CD14-positive monocyte (primary cell): ENCODE results near the gene KDM6B. TPM values are rescaled to one million over a fixed set of nuclear protein-coding genes. Genes with fewer than 3 reads are reported as not detected.

Experiments
- DNase-seq, 3 donors: peaks; one replicate each; pipeline ENCODE4 v3.0.0-alpha.2; 2011 to 2022
- H2AFZ ChIP-seq: 2 replicates; pipeline ENCODE4 v1.6.0; 2012; ENCODE audit warnings: mild to moderate bottlenecking, low read depth, low read length, inconsistent platforms; ENCODE audit not compliant: insufficient read depth, poor library complexity, severe bottlenecking
- H3K27ac ChIP-seq, 2 donors: 1 replicate in 1 of 2; 2 replicates in 1 of 2; pipeline ENCODE4 v1.5.1; 2012 to 2013; ENCODE audit warnings: low read length in 2 of 2, control low read depth in 1 of 2, inconsistent platforms in 1 of 2, low read depth in 1 of 2, mild to moderate bottlenecking in 1 of 2
- H3K27me3 ChIP-seq, 2 donors: one replicate each; pipeline versions ENCODE4 v1.6.0 to v1.6.1; 2011 to 2013; ENCODE audit warnings: low read length in 2 of 2; ENCODE audit not compliant: control insufficient read depth in 2 of 2, insufficient read depth in 2 of 2
- H3K36me3 ChIP-seq, 2 donors: replicated peaks in 1 of 2; 1 replicate in 1 of 2; 2 replicates in 1 of 2; pipeline versions ENCODE4 v1.5.1 to v1.6.1; 2012 to 2013; ENCODE audit warnings: low read length in 2 of 2, control low read depth in 1 of 2, inconsistent platforms in 1 of 2, mild to moderate bottlenecking in 1 of 2; ENCODE audit not compliant: insufficient read depth in 2 of 2, control insufficient read depth in 1 of 2
- H3K4me1 ChIP-seq, 2 donors: 1 replicate in 1 of 2; 2 replicates in 1 of 2; pipeline versions ENCODE4 v1.5.1 to v1.6.1; 2012 to 2013; ENCODE audit warnings: low read length in 2 of 2, control low read depth in 1 of 2, inconsistent platforms in 1 of 2, mild to moderate bottlenecking in 1 of 2, moderate library complexity in 1 of 2; ENCODE audit not compliant: insufficient read depth in 2 of 2, control insufficient read depth in 1 of 2
- H3K4me2 ChIP-seq: replicated peaks from 2 replicates; pipeline ENCODE3; 2012; ENCODE audit warnings: low read length, moderate library complexity, mild to moderate bottlenecking; ENCODE audit not compliant: poor library complexity, severe bottlenecking; ENCODE audit errors: extremely low read depth
- H3K4me3 ChIP-seq, 3 experiments: fragments of 200-600 bp in 1 of 3; sonication (generic) in 1 of 3; replicated peaks in 1 of 3; 1 replicate in 2 of 3; 2 replicates in 1 of 3; pipeline ENCODE4 v1.5.1; 2011 to 2013; ENCODE audit warnings: low read length in 3 of 3, mild to moderate bottlenecking in 3 of 3, control low read depth in 2 of 3, low read depth in 2 of 3, inconsistent platforms in 1 of 3, moderate library complexity in 1 of 3
- H3K79me2 ChIP-seq: 2 replicates; pipeline ENCODE4 v1.6.0; 2012; ENCODE audit warnings: mild to moderate bottlenecking, control low read depth, inconsistent platforms, low read length, moderate library complexity; ENCODE audit not compliant: insufficient read depth
- H3K9ac ChIP-seq: 2 replicates; pipeline ENCODE4 v1.6.0; 2017; ENCODE audit warnings: low read length, mild to moderate bottlenecking; ENCODE audit not compliant: insufficient read depth, poor library complexity, severe bottlenecking
- H3K9me3 ChIP-seq, 2 donors: replicated peaks in 1 of 2; 1 replicate in 1 of 2; 2 replicates in 1 of 2; pipeline versions ENCODE4 v1.5.1 to v1.6.1; 2012 to 2013; ENCODE audit warnings: low read length in 2 of 2, control low read depth in 1 of 2; ENCODE audit not compliant: control insufficient read depth in 1 of 2, insufficient read depth in 1 of 2
- H4K20me1 ChIP-seq: 2 replicates; pipeline ENCODE4 v1.6.0; 2012; ENCODE audit warnings: mild to moderate bottlenecking, low read length, control low read depth, moderate library complexity; ENCODE audit not compliant: insufficient read depth
- H3K27ac Mint-ChIP-seq, 7 donors: one replicate each; pipeline ENCODE4 v1.8.0; 2020; ENCODE audit warnings: mild to moderate bottlenecking in 7 of 7, mixed read lengths in 7 of 7, moderate library complexity in 6 of 7, inconsistent platforms in 2 of 7
- H3K27me3 Mint-ChIP-seq, 3 donors: one replicate each; pipeline ENCODE4 v1.8.0; 2021 to 2022; ENCODE audit warnings: low read depth in 3 of 3, mild to moderate bottlenecking in 3 of 3, mixed read lengths in 3 of 3, moderate library complexity in 3 of 3, inconsistent platforms in 1 of 3
- H3K36me3 Mint-ChIP-seq, 2 donors: one replicate each; pipeline ENCODE4 v1.8.0; 2020; ENCODE audit warnings: mixed read lengths in 2 of 2, inconsistent platforms in 1 of 2, mild to moderate bottlenecking in 1 of 2
- H3K4me1 Mint-ChIP-seq: one replicate; pipeline ENCODE4 v1.8.0; 2020; ENCODE audit warnings: mild to moderate bottlenecking, mixed read lengths
- H3K4me3 Mint-ChIP-seq, 2 donors: one replicate each; pipeline ENCODE4 v1.8.0; 2020; ENCODE audit warnings: mild to moderate bottlenecking in 2 of 2, mixed read lengths in 2 of 2, moderate library complexity in 1 of 2
- H3K9me3 Mint-ChIP-seq, 7 donors: one replicate each; pipeline ENCODE4 v1.8.0; 2020 to 2022; ENCODE audit warnings: mixed read lengths in 7 of 7, mild to moderate bottlenecking in 6 of 7, moderate library complexity in 6 of 7, inconsistent platforms in 2 of 7
- WGBS: methylation state at CpG from one replicate; pipeline ENCODE4 v1.1.5; 2013; ENCODE audit warnings: missing lambda C conversion rate; ENCODE audit not compliant: insufficient coverage; 5-methylcytosine and 5-hydroxymethylcytosine counted together
- intact Hi-C, 2 donors: fragments of 100-400 bp; cut with micrococcal nuclease; formaldehyde crosslinking; loops; one replicate each; pipeline versions ENCODE4 v1.15.0 to v1.15.1; 2023
- polyA plus RNA-seq, 3 donors: library from polyadenylated mRNA; depleted of rRNA in 1 of 3; unstranded in 2 of 3; stranded (reverse) in 1 of 3; fragments of 300-500 nt in 2 of 3; fragments of >200 nt in 1 of 3; fragmentation: Illumina TruSeq in 2 of 3; gene quantifications; 1 replicate in 2 of 3; 2 replicates in 1 of 3; pipeline ENCODE4 v1.2.3, GENCODE V29; 2012 to 2021
- TF ChIP-seq, protein P1 (sequence below): fragments of 200-600 bp; IDR thresholded peaks from one replicate; pipeline ENCODE4 v1.8.0; 2022; ENCODE audit warnings: antibody characterized with exemption, mild to moderate bottlenecking

KDM6B gene
- polyA plus RNA-seq, 3 donors: 0.37 to 25.5 (median 0.44) TPM

- Histone ChIP-seq H3K9ac (no peak overlapping the region), H3K27me3 (no peaks in the 10 kb centered on the region), H3K9me3 (no peaks in the 10 kb centered on the region), H3K27ac (no peak overlapping the region), H3K79me2 (no peaks in the 10 kb centered on the region), H4K20me1 (no peaks in the 10 kb centered on the region), H3K4me1 (no peaks in the 10 kb centered on the region), H2AFZ (no peak overlapping the region), H3K4me3 (no peak overlapping the region), H3K36me3 (no peaks in the 10 kb centered on the region), H3K4me2 (no peak overlapping the region)
- no peak for DNase-seq
- no peaks in the 10 kb centered on the region for H3K36me3 Mint-ChIP-seq
- H3K4me1 Mint-ChIP-seq: peaks cover 3% of the 10 kb centered on the region
- H3K4me3 Mint-ChIP-seq: no peak overlapping the region
- H3K27ac Mint-ChIP-seq: no peak overlapping the region
- TF ChIP-seq, protein P1, sequence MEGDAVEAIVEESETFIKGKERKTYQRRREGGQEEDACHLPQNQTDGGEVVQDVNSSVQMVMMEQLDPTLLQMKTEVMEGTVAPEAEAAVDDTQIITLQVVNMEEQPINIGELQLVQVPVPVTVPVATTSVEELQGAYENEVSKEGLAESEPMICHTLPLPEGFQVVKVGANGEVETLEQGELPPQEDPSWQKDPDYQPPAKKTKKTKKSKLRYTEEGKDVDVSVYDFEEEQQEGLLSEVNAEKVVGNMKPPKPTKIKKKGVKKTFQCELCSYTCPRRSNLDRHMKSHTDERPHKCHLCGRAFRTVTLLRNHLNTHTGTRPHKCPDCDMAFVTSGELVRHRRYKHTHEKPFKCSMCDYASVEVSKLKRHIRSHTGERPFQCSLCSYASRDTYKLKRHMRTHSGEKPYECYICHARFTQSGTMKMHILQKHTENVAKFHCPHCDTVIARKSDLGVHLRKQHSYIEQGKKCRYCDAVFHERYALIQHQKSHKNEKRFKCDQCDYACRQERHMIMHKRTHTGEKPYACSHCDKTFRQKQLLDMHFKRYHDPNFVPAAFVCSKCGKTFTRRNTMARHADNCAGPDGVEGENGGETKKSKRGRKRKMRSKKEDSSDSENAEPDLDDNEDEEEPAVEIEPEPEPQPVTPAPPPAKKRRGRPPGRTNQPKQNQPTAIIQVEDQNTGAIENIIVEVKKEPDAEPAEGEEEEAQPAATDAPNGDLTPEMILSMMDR: no peak
- intact Hi-C loops: no loop called here
- WGBS: 100% methylated on average over 1 of the region's 5 CpGs
- H3K9me3 Mint-ChIP-seq: no peaks in the 10 kb centered on the region
- H3K27me3 Mint-ChIP-seq: peaks cover 0 to 5% (median 2%) of the 10 kb centered on the region in 3 donors
These were observed 43.9 kb upstream of the KDM6B start for GRCh38 chr17:7790150-7790549.

DNA sequence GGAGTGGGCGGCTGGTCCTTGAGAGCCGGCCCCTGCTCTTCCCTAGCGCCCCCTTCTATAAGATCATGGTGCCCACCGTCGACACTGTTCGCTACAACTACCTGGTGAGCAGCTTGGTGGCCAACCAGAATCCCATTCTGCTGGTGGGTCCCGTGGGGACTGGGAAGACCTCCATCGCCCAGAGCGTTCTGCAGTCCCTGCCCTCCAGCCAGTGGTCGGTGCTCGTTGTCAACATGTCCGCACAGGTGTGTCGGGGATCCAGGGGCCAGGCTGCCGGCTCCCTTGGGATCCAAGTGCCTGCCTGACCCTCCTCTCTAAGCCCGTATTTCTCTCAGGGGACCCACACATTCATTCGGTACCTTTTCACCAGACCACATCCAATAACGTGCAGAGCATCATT is 41.4 kb upstream of the KDM6B start:
- Histone ChIP-seq H3K4me2 (no peak overlapping the region), H4K20me1 (no peaks in the 10 kb centered on the region), H3K4me3 (no peak overlapping the region), H3K27me3 (no peaks in the 10 kb centered on the region), H3K4me1 (no peaks in the 10 kb centered on the region), H3K9me3 (no peaks in the 10 kb centered on the region), H3K27ac (no peak overlapping the region), H3K36me3 (no peaks in the 10 kb centered on the region), H3K79me2 (no peaks in the 10 kb centered on the region), H2AFZ (no peak overlapping the region), H3K9ac (no peak overlapping the region)
- no peaks in the 10 kb centered on the region for H3K9me3 Mint-ChIP-seq
- H3K36me3 Mint-ChIP-seq: no peaks in the 10 kb centered on the region
- DNase-seq: no peak
- intact Hi-C loops: no loop called here
- no peak overlapping the region for H3K27ac Mint-ChIP-seq
- 96% methylated on average over 17 of the region's 17 CpGs for WGBS
- H3K4me3 Mint-ChIP-seq: no peak overlapping the region
- TF ChIP-seq, protein P1: no peak
- H3K4me1 Mint-ChIP-seq: peaks cover 3% of the 10 kb centered on the region
- peaks cover 0 to 6% (median 2%) of the 10 kb centered on the region in 3 donors for H3K27me3 Mint-ChIP-seq
